PFSK-1 (cell line): Measurements from ENCODE around the gene KRTAP5-1.

Source experiments
- POLR2AphosphoS5 ChIP-seq: IDR thresholded peaks from 2 replicates; pipeline ENCODE4 v1.6.1; 2012; ENCODE audit warnings: low read depth, mild to moderate bottlenecking, control low read depth, low read length, moderate library complexity
- REST ChIP-seq, 2 experiments: IDR thresholded peaks; 2 replicates each; pipeline versions ENCODE4 v1.6.1 to v1.8.0; 2011 to 2012; ENCODE audit warnings: low read depth in 2 of 2, low read length in 2 of 2, control low read depth in 1 of 2, inconsistent platforms in 1 of 2, mild to moderate bottlenecking in 1 of 2, moderate library complexity in 1 of 2; ENCODE audit not compliant: insufficient read depth in 1 of 2
- SIN3A ChIP-seq: IDR thresholded peaks from 2 replicates; pipeline ENCODE4 v1.6.1; 2012; ENCODE audit warnings: mild to moderate bottlenecking, low read length, moderate library complexity, borderline replicate concordance; ENCODE audit not compliant: insufficient read depth

GRCh38 chr11:1560649-1561251 lies 24.3 kb downstream of the KRTAP5-1 start:
- TF ChIP-seq POLR2AphosphoS5 (no peak), SIN3A (no peak), REST (IDR thresholded peaks at IDR 0.05; ENCODE audit: insufficient read depth in 1 of 2, low read depth in 2 of 2, low read length in 2 of 2) (no peak)
